K562 (cell line): ENCODE measurements around the gene RAP1A. TPM values are rescaled to one million over a fixed set of nuclear protein-coding genes. Genes with fewer than 3 reads are reported as not detected.

Experiments used
- DPF2 ChIP-seq: fragments of 450-650 bp; IDR thresholded peaks from 2 replicates; pipeline ENCODE4 v1.6.1; 2016
- HNRNPL ChIP-seq: fragments of 200-400 bp; formaldehyde crosslinking; IDR thresholded peaks from 2 replicates; pipeline ENCODE4 v1.6.1; 2017; ENCODE audit warnings: low read depth, mild to moderate bottlenecking, low read length
- ILF3 ChIP-seq: fragments of 450-650 bp; IDR thresholded peaks from 2 replicates; pipeline ENCODE4 v1.6.1; 2018; ENCODE audit warnings: antibody characterized with exemption, mild to moderate bottlenecking, moderate library complexity, borderline replicate concordance
- MAFG ChIP-seq: fragments of 450-650 bp; conservative IDR thresholded peaks from 2 replicates; pipeline ENCODE4 v1.6.1; 2016; ENCODE audit warnings: missing genetic modification characterization, missing compliant biosample characterization
- SRSF1 ChIP-seq: fragments of 200-400 bp; formaldehyde crosslinking; IDR thresholded peaks from 2 replicates; pipeline ENCODE4 v1.6.1; 2017; ENCODE audit warnings: mild to moderate bottlenecking, low read depth, low read length, moderate library complexity
- ZNF146 ChIP-seq: IDR thresholded peaks from one replicate; pipeline ENCODE4 v1.6.1; 2018; ENCODE audit warnings: missing compliant biosample characterization; ENCODE audit not compliant: unreplicated experiment
- polyA plus RNA-seq, 8 experiments: library from polyadenylated mRNA; depleted of rRNA in 4 of 8; stranded (reverse) in 5 of 8; unstranded in 3 of 8; fragments of >200 nt; fragmentation: Nextera tagmentation in 2 of 8; fragmentation: Illumina TruSeq in 1 of 8; extraction: Ambion mirVana in 2 of 8; extraction: Trizol in 1 of 8; gene quantifications; 2 replicates each; pipeline versions ENCODE4 v1.2.1 to v1.2.3, GENCODE V29; 2011 to 2014; ENCODE audit warnings: inconsistent platforms in 1 of 8, missing spikeins in 1 of 8
- total RNA-seq, 7 experiments: library from RNA; depleted of rRNA in 6 of 7; stranded (reverse); fragments of >200 nt in 6 of 7; fragmentation: Illumina TruSeq in 2 of 7; extraction: Trizol in 2 of 7; gene quantifications; 2 replicates each; pipeline versions ENCODE4 v1.2.1 to v1.2.3, GENCODE V29; 2011 to 2021; ENCODE audit warnings: low replicate concordance in 1 of 7
- TF ChIP-seq, protein P1 (sequence below): fragments of 250-450 bp; sonication (Bioruptor Pico); IDR thresholded peaks from 2 replicates; pipeline ENCODE4 v1.4.0; 2020
- TF ChIP-seq, protein P2 (sequence below): fragments of 250-450 bp; sonication (Bioruptor Pico); IDR thresholded peaks from 2 replicates; pipeline ENCODE4 v1.9.0; 2021; ENCODE audit warnings: mild to moderate bottlenecking, inconsistent platforms
- TF ChIP-seq, protein P3 (sequence below): sonication (generic); formaldehyde crosslinking; IDR thresholded peaks from 2 replicates; pipeline ENCODE4 v1.8.1; 2023; ENCODE audit warnings: mild to moderate bottlenecking, missing genetic modification reagents
- TF ChIP-seq, protein P4 (sequence below): IDR thresholded peaks from 2 replicates; pipeline ENCODE4 v1.6.1; 2012; ENCODE audit warnings: low read depth, low read length, improper control_type of control experiment, borderline replicate concordance
- TF ChIP-seq, protein P5 (sequence below): fragments of 200-800 bp; sonication (Bioruptor generic); IDR thresholded peaks from 2 replicates; pipeline ENCODE4 v1.6.1; 2017; ENCODE audit warnings: missing genetic modification characterization, missing compliant biosample characterization

The RAP1A gene
- total and polyA plus RNA-seq, 9 of the 15 experiments (the other 6 are each of a cell fraction or from before 2014, with no cell fraction given) = 13.4 to 86.2 (median 32.5) TPM

DNA sequence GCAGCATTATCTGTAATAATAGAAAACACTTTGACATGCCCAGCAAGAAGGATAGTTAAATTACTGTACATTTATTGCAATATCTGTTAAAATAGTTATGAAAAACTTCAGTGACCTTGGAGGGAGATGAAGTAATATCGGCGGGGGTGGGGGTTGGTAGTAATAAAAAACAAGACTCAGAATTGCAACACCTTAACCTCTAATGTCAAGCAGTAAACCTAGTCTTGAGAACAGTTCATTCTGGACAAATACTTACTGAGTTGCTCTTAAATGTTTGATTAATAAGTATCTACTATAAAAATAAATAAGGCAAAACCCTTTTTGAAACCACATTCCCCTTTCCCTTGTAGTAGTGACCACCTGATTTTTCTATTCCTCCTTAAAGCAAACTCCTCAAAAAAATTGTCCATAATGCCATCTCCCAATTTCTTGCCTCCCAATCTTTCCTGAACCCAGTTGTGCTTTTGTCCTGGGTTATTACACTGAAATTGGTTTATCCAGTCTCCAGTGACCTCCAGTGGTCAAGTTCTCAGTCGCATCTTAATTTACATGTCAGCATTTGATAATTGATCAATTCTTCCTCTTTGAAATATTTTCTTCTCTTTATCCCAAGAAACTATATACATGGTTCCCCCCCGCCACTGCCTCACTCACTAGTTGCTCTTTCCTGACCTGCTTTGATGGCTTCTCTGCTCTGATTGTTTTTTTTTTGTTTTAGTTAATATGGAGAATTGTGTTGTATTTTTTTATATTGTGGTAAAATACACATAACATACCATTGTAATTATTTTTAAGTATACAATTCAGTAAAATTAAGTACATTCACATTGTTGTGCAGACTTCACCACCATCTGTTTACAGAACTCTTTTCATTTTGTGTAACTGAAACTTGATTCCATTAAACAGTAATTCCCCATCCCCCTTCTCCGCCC lies 36.8 kb downstream of the RAP1A start (continued):
- TF ChIP-seq, protein P1, sequence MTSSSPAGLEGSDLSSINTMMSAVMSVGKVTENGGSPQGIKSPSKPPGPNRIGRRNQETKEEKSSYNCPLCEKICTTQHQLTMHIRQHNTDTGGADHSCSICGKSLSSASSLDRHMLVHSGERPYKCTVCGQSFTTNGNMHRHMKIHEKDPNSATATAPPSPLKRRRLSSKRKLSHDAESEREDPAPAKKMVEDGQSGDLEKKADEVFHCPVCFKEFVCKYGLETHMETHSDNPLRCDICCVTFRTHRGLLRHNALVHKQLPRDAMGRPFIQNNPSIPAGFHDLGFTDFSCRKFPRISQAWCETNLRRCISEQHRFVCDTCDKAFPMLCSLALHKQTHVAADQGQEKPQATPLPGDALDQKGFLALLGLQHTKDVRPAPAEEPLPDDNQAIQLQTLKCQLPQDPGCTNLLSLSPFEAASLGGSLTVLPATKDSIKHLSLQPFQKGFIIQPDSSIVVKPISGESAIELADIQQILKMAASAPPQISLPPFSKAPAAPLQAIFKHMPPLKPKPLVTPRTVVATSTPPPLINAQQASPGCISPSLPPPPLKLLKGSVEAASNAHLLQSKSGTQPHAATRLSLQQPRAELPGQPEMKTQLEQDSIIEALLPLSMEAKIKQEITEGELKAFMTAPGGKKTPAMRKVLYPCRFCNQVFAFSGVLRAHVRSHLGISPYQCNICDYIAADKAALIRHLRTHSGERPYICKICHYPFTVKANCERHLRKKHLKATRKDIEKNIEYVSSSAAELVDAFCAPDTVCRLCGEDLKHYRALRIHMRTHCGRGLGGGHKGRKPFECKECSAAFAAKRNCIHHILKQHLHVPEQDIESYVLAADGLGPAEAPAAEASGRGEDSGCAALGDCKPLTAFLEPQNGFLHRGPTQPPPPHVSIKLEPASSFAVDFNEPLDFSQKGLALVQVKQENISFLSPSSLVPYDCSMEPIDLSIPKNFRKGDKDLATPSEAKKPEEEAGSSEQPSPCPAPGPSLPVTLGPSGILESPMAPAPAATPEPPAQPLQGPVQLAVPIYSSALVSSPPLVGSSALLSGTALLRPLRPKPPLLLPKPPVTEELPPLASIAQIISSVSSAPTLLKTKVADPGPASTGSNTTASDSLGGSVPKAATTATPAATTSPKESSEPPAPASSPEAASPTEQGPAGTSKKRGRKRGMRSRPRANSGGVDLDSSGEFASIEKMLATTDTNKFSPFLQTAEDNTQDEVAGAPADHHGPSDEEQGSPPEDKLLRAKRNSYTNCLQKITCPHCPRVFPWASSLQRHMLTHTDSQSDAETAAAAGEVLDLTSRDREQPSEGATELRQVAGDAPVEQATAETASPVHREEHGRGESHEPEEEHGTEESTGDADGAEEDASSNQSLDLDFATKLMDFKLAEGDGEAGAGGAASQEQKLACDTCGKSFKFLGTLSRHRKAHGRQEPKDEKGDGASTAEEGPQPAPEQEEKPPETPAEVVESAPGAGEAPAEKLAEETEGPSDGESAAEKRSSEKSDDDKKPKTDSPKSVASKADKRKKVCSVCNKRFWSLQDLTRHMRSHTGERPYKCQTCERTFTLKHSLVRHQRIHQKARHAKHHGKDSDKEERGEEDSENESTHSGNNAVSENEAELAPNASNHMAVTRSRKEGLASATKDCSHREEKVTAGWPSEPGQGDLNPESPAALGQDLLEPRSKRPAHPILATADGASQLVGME = no peak
- TF ChIP-seq, protein P2, sequence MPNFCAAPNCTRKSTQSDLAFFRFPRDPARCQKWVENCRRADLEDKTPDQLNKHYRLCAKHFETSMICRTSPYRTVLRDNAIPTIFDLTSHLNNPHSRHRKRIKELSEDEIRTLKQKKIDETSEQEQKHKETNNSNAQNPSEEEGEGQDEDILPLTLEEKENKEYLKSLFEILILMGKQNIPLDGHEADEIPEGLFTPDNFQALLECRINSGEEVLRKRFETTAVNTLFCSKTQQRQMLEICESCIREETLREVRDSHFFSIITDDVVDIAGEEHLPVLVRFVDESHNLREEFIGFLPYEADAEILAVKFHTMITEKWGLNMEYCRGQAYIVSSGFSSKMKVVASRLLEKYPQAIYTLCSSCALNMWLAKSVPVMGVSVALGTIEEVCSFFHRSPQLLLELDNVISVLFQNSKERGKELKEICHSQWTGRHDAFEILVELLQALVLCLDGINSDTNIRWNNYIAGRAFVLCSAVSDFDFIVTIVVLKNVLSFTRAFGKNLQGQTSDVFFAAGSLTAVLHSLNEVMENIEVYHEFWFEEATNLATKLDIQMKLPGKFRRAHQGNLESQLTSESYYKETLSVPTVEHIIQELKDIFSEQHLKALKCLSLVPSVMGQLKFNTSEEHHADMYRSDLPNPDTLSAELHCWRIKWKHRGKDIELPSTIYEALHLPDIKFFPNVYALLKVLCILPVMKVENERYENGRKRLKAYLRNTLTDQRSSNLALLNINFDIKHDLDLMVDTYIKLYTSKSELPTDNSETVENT (CRISPR knock-in tag) = no peak
- TF ChIP-seq DPF2 (no peak), HNRNPL (no peak), MAFG (tag) (peak; percentile 51), SRSF1 (no peak), ILF3 (0 out of 2 replicates have a peak, but pooled peaks have one; percentile 20), ZNF146 (CRISPR knock-in tag) (no peak)
- TF ChIP-seq, protein P3, sequence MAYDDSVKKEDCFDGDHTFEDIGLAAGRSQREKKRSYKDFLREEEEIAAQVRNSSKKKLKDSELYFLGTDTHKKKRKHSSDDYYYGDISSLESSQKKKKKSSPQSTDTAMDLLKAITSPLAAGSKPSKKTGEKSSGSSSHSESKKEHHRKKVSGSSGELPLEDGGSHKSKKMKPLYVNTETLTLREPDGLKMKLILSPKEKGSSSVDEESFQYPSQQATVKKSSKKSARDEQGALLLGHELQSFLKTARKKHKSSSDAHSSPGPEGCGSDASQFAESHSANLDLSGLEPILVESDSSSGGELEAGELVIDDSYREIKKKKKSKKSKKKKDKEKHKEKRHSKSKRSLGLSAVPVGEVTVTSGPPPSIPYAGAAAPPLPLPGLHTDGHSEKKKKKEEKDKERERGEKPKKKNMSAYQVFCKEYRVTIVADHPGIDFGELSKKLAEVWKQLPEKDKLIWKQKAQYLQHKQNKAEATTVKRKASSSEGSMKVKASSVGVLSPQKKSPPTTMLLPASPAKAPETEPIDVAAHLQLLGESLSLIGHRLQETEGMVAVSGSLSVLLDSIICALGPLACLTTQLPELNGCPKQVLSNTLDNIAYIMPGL = no peak
- TF ChIP-seq, protein P4, sequence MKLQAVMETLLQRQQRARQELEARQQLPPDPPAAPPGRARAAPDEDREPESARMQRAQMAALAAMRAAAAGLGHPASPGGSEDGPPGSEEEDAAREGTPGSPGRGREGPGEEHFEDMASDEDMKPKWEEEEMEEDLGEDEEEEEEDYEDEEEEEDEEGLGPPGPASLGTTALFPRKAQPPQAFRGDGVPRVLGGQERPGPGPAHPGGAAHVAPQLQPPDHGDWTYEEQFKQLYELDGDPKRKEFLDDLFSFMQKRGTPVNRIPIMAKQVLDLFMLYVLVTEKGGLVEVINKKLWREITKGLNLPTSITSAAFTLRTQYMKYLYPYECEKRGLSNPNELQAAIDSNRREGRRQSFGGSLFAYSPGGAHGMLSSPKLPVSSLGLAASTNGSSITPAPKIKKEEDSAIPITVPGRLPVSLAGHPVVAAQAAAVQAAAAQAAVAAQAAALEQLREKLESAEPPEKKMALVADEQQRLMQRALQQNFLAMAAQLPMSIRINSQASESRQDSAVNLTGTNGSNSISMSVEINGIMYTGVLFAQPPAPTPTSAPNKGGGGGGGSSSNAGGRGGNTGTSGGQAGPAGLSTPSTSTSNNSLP = peak; percentile 35; the same call in 1 of the 2 replicates
- TF ChIP-seq, protein P5, sequence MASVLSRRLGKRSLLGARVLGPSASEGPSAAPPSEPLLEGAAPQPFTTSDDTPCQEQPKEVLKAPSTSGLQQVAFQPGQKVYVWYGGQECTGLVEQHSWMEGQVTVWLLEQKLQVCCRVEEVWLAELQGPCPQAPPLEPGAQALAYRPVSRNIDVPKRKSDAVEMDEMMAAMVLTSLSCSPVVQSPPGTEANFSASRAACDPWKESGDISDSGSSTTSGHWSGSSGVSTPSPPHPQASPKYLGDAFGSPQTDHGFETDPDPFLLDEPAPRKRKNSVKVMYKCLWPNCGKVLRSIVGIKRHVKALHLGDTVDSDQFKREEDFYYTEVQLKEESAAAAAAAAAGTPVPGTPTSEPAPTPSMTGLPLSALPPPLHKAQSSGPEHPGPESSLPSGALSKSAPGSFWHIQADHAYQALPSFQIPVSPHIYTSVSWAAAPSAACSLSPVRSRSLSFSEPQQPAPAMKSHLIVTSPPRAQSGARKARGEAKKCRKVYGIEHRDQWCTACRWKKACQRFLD (CRISPR knock-in tag) = no peak
